Mesendoderm (in vitro differentiated cells): Measurements from ENCODE around the gene ADAM12.

ENCODE experiments used
- DNase-seq: peaks from one replicate; pipeline ENCODE4 v3.0.0; 2013
- H2AK5ac ChIP-seq: 2 replicates; pipeline ENCODE4 v1.6.1; 2013; ENCODE audit warnings: low read length, inconsistent platforms
- H2BK120ac ChIP-seq: 2 replicates; pipeline ENCODE4 v1.6.1; 2013; ENCODE audit warnings: low read depth, mild to moderate bottlenecking, low read length, moderate library complexity, mixed read lengths
- H2BK15ac ChIP-seq: replicated peaks from 2 replicates; pipeline ENCODE4 v1.6.1; 2013; ENCODE audit warnings: low read depth, mild to moderate bottlenecking, moderate library complexity
- H2BK5ac ChIP-seq: 2 replicates; pipeline ENCODE4 v1.6.1; 2013; ENCODE audit warnings: low read length, inconsistent platforms
- H3K18ac ChIP-seq: 2 replicates; pipeline ENCODE4 v1.6.1; 2013; ENCODE audit warnings: mild to moderate bottlenecking, low read length, mixed read lengths
- H3K23ac ChIP-seq: one replicate; pipeline ENCODE4 v1.6.1; 2013; ENCODE audit warnings: low read length
- H3K27ac ChIP-seq: 2 replicates; pipeline ENCODE4 v1.5.1; 2013; ENCODE audit warnings: low read depth, mild to moderate bottlenecking, inconsistent platforms, low read length, moderate library complexity
- H3K27me3 ChIP-seq: 2 replicates; pipeline ENCODE4 v1.6.1; 2013; ENCODE audit warnings: low read length, control low read depth, mild to moderate bottlenecking, inconsistent platforms; ENCODE audit not compliant: insufficient read depth, poor library complexity
- H3K36me3 ChIP-seq: 2 replicates; pipeline ENCODE4 v1.6.1; 2013; ENCODE audit warnings: low read length, inconsistent platforms; ENCODE audit not compliant: control insufficient read depth, insufficient read depth
- H3K4ac ChIP-seq: one replicate; pipeline ENCODE4 v1.6.1; 2013; ENCODE audit warnings: low read depth, mild to moderate bottlenecking, low read length, moderate library complexity
- H3K4me1 ChIP-seq: 2 replicates; pipeline ENCODE4 v1.6.1; 2013; ENCODE audit warnings: low read depth, low read length, inconsistent platforms; ENCODE audit not compliant: control insufficient read depth
- H3K4me2 ChIP-seq: 2 replicates; pipeline ENCODE4 v1.6.1; 2013; ENCODE audit warnings: low read length
- H3K4me3 ChIP-seq: 2 replicates; pipeline ENCODE4 v1.5.1; 2013; ENCODE audit warnings: mild to moderate bottlenecking, low read length
- H3K56ac ChIP-seq: one replicate; pipeline ENCODE4 v1.6.1; 2013; ENCODE audit warnings: low read length
- H3K79me1 ChIP-seq: 2 replicates; pipeline ENCODE4 v1.6.1; 2013; ENCODE audit warnings: low read length, inconsistent platforms
- H3K79me2 ChIP-seq: 2 replicates; pipeline ENCODE4 v1.6.1; 2013; ENCODE audit warnings: mild to moderate bottlenecking, low read length; ENCODE audit not compliant: control insufficient read depth, insufficient read depth
- H3K9ac ChIP-seq: 2 replicates; pipeline ENCODE4 v1.6.1; 2013; ENCODE audit warnings: low read length, inconsistent platforms
- H4K5ac ChIP-seq: one replicate; pipeline ENCODE4 v1.6.1; 2013; ENCODE audit warnings: low read length
- H4K8ac ChIP-seq: one replicate; pipeline ENCODE4 v1.6.1; 2013; ENCODE audit warnings: low read depth, mild to moderate bottlenecking, control low read depth, low read length, moderate library complexity
- WGBS: extraction: QIAGEN DNeasy Blood & Tissue Kit; methylation state at CpG from one replicate; pipeline ENCODE4 v1.1.7; 2013; ENCODE audit warnings: low lambda C conversion rate, missing lambda C conversion rate; ENCODE audit not compliant: insufficient coverage; ENCODE audit errors: extremely low coverage; 5-methylcytosine and 5-hydroxymethylcytosine counted together

Gene ADAM12

DNA sequence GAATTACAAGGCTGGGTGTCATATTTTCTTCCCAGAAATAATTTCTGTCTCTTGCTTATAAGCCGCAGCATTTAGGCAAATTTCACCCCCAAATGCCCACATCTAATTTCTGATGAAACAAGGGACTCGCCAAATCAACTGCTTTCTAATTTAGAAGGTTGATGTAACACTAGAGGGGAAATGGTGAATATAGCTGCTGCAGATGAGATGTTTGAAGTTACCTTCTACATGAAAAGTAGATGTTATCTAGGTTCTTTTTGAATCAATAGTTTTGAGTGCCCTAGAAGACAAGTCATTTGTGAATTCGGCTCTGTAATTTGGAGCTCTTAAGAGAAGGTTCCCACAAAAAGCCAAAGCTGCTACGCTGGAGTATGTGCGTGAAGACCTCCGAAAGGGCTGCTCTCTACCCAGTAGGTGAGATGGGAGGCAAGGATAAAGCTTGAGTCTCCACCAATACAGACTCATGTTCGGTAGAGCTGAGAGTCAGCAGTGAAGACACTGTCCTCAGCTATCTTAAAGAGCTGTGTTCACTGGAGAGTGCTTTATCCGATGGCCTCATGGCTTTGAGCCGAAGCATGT is 392.5 kb downstream of the ADAM12 start:
- Histone ChIP-seq H2BK15ac (no peak overlapping the region), H3K9ac (no peak overlapping the region), H4K8ac (no peak overlapping the region), H3K4me3 (no peak overlapping the region), H3K18ac (no peak overlapping the region), H3K4me2 (no peak overlapping the region), H3K27me3 (no peaks in the 10 kb centered on the region), H3K4me1 (peaks cover 1% of the 10 kb centered on the region), H3K27ac (no peak overlapping the region), H3K36me3 (no peaks in the 10 kb centered on the region), H3K79me1 (no peaks in the 10 kb centered on the region), H3K23ac (no peak overlapping the region), H3K4ac (no peak overlapping the region), H2BK120ac (no peak overlapping the region), H2AK5ac (no peak overlapping the region), H3K79me2 (no peaks in the 10 kb centered on the region), H2BK5ac (no peak overlapping the region), H4K5ac (no peak overlapping the region), H3K56ac (no peak overlapping the region)
- DNase-seq: no peak
- WGBS: no CpG with 5 or more reads among the region's 9 CpGs

DNA sequence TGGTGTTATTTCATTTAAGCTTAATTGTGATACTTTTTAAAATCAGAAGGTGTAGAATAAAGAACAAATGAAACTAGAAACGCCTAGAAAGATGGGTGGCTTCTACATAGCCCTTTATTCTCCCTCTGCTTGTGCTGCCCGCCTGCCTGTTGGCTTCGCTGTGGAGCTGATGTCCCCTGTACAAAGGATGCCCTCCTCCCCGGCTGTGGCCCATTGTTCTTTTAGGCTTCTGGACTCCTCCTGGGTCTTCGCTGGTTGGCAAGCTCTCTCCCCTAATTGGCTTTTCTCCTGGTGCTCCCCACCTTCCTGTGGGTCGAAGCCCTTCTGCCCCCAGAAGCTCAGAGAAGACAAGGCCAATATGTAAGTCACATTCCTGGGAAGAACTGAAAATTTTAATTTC is 393.7 kb downstream of the ADAM12 start:
- no peak for DNase-seq
- no peak overlapping the region for H4K8ac ChIP-seq
- no peaks in the 10 kb centered on the region for H3K79me1 ChIP-seq
- no peak overlapping the region for H3K56ac ChIP-seq
- H3K4me2 ChIP-seq: no peak overlapping the region
- no peak overlapping the region for H3K4ac ChIP-seq
- H3K4me1 ChIP-seq: peaks cover 1% of the 10 kb centered on the region
- no peak overlapping the region for H3K27ac ChIP-seq
- no peak overlapping the region for H3K9ac ChIP-seq
- H2BK5ac ChIP-seq: no peak overlapping the region
- no peak overlapping the region for H3K18ac ChIP-seq
- no peak overlapping the region for H3K4me3 ChIP-seq
- H2BK120ac ChIP-seq: no peak overlapping the region
- H3K79me2 ChIP-seq: no peaks in the 10 kb centered on the region
- H3K27me3 ChIP-seq: no peaks in the 10 kb centered on the region
- H2AK5ac ChIP-seq: no peak overlapping the region
- H3K36me3 ChIP-seq: no peaks in the 10 kb centered on the region
- no peak overlapping the region for H2BK15ac ChIP-seq
- no peak overlapping the region for H3K23ac ChIP-seq
- no CpG with 5 or more reads among the region's 6 CpGs for WGBS
- no peak overlapping the region for H4K5ac ChIP-seq

DNA sequence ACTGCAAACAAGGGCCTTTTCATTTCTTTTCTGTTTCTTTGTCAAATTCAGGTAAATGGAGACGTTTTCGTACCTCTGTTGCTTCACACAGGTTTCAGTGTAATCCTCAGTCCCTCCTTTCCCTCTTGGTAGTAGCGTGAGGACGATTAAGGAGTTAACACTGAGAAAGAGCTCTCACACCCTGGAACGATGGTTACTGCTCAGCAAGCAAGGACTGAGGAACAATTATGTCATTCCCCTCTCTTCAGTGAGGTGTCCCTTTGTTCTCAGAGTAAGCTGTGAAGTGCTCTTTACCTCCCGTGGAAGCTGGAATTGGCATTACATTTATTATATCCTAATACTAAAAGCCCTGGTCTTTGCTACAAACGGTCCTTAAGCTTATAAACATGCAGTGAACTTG is 396.0 kb downstream of the ADAM12 start:
- Histone ChIP-seq H2BK15ac (no peak overlapping the region), H3K4me1 (peaks cover 1% of the 10 kb centered on the region), H3K9ac (no peak overlapping the region), H2BK5ac (no peak overlapping the region), H3K36me3 (no peaks in the 10 kb centered on the region), H3K27me3 (no peaks in the 10 kb centered on the region), H3K56ac (no peak overlapping the region), H3K18ac (no peak overlapping the region), H3K79me2 (no peaks in the 10 kb centered on the region), H3K79me1 (no peaks in the 10 kb centered on the region), H3K27ac (no peak overlapping the region), H3K4me2 (no peak overlapping the region), H4K8ac (no peak overlapping the region), H3K23ac (no peak overlapping the region), H3K4ac (no peak overlapping the region), H2AK5ac (no peak overlapping the region), H2BK120ac (no peak overlapping the region), H3K4me3 (no peak overlapping the region), H4K5ac (no peak overlapping the region)
- DNase-seq: peak; percentile 60
- WGBS: no CpG with 5 or more reads among the region's 7 CpGs

DNA sequence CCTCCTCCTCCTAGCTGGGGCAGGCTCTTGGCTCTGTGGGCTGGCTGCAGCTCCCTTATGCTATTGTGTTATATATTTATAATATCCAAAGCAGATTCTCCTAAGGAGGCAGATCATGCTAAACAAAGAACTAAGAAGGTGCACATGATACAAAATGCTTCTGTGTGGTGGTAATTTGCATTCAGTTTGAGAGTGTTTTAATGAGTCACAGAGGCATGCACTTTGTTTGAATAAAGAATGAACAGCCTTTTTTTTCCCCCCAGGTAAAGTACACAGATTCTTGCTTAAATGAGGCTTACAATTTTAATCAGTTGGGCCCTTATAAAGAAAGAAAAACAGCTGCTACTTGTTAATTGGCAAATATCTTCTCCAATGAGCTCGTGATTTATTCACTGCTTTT is 396.9 kb downstream of the ADAM12 start:
- Histone ChIP-seq H3K36me3 (no peaks in the 10 kb centered on the region), H3K27ac (no peak overlapping the region), H2BK120ac (no peak overlapping the region), H3K23ac (no peak overlapping the region), H3K79me1 (no peaks in the 10 kb centered on the region), H4K5ac (no peak overlapping the region), H3K27me3 (no peaks in the 10 kb centered on the region), H3K4me3 (no peak overlapping the region), H3K4me1 (peaks cover 1% of the 10 kb centered on the region), H2BK5ac (no peak overlapping the region), H3K4me2 (no peak overlapping the region), H4K8ac (no peak overlapping the region), H3K79me2 (no peaks in the 10 kb centered on the region), H2BK15ac (no peak overlapping the region), H3K4ac (no peak overlapping the region), H3K56ac (no peak overlapping the region), H2AK5ac (no peak overlapping the region), H3K9ac (no peak overlapping the region), H3K18ac (no peak overlapping the region)
- no CpG with 5 or more reads among the region's 1 CpG for WGBS
- DNase-seq: no peak

DNA sequence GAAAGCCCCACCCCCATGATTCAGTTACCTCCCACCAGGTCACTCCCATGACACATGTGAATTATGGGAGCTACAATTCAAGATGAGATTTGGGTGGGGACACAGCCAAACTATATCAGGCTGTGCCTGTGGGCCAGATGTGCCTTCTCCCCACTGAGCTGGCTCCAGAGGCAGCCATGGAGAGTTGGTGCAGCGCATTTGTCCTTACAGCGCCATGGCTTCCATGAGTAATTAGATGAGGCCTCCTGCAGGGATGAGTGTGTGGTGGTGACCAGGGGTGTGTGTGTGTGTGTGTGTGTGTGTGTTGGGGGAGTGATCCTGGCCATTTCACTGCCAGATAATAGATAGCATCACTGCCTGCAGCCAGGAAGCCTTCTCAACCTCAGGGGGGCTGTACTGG is 397.3 kb downstream of the ADAM12 start:
- Histone ChIP-seq H2BK120ac (no peak overlapping the region), H3K4ac (no peak overlapping the region), H3K4me1 (peaks cover 1% of the 10 kb centered on the region), H3K4me2 (no peak overlapping the region), H3K56ac (no peak overlapping the region), H3K18ac (no peak overlapping the region), H4K8ac (no peak overlapping the region), H2AK5ac (no peak overlapping the region), H3K23ac (no peak overlapping the region), H3K27ac (no peak overlapping the region), H3K9ac (no peak overlapping the region), H3K36me3 (no peaks in the 10 kb centered on the region), H2BK15ac (no peak overlapping the region), H3K79me1 (no peaks in the 10 kb centered on the region), H3K27me3 (no peaks in the 10 kb centered on the region), H2BK5ac (no peak overlapping the region), H4K5ac (no peak overlapping the region), H3K4me3 (no peak overlapping the region), H3K79me2 (no peaks in the 10 kb centered on the region)
- WGBS: no CpG with 5 or more reads among the region's 2 CpGs
- no peak for DNase-seq

DNA sequence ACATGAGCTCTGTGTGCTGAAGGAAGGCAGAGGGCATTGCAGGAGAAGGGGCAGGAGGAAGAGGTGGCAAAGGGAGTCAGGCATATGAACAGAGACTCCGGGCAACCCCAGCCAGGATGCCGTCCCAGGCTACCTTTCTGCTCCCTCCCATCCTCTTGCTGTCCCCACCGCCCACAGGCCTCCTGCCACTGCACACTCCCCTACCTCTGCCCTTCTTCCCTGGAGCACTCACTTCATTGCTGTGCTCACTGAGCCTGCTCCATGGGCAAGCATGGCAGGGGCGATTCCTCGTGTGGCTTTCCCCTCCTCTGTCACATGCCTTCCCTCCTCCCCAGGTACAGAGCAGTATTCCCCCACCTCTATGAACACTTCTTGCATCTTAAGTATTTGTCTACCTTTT is 398.5 kb downstream of the ADAM12 start:
- DNase-seq: no peak
- Histone ChIP-seq H3K79me2 (no peaks in the 10 kb centered on the region), H3K79me1 (no peaks in the 10 kb centered on the region), H3K4me3 (no peak overlapping the region), H2BK120ac (no peak overlapping the region), H4K5ac (no peak overlapping the region), H2AK5ac (no peak overlapping the region), H3K23ac (no peak overlapping the region), H3K56ac (no peak overlapping the region), H3K27me3 (no peaks in the 10 kb centered on the region), H3K27ac (no peak overlapping the region), H3K4me2 (no peak overlapping the region), H2BK15ac (no peak overlapping the region), H3K4me1 (peaks cover 1% of the 10 kb centered on the region), H3K9ac (no peak overlapping the region), H3K18ac (no peak overlapping the region), H3K4ac (no peak overlapping the region), H4K8ac (no peak overlapping the region), H2BK5ac (no peak overlapping the region), H3K36me3 (no peaks in the 10 kb centered on the region)
- no CpG with 5 or more reads among the region's 5 CpGs for WGBS
